Measurements from ENCODE around the gene MMAB.

The MMAB gene

GRCh38 chr12:109601557-109601956 lies 28.3 kb upstream of the MMAB start:
- DNase-seq: no peak

GRCh38 chr12:109600995-109601394 lies 27.7 kb upstream of the MMAB start:
- DNase-seq: no peak

- no peak for DNase-seq
Observed at GRCh38 chr12:109600481-109600880, 27.2 kb upstream of the MMAB start.

- no peak for DNase-seq
Observed at GRCh38 chr12:109599087-109599486, 25.8 kb upstream of the MMAB start.

- DNase-seq: no peak
Observed at GRCh38 chr12:109598428-109598854, 25.1 kb upstream of the MMAB start.

- peak; percentile 63 to 68 for DNase-seq
Observed at GRCh38 chr12:109597795-109598427, 24.6 kb upstream of the MMAB start.

GRCh38 chr12:109597414-109597794 lies 24.1 kb upstream of the MMAB start:
- no peak for DNase-seq

- no peak for DNase-seq
Observed at GRCh38 chr12:109596418-109597244, 23.3 kb upstream of the MMAB start.

GRCh38 chr12:109595321-109595902 lies 22.1 kb upstream of the MMAB start:
- DNase-seq: no peak

GRCh38 chr12:109594556-109595317 lies 21.4 kb upstream of the MMAB start:
- DNase-seq: no peak

GRCh38 chr12:109592905-109593272 lies 19.6 kb upstream of the MMAB start:
- no peak for DNase-seq

- DNase-seq: no peak
Observed at GRCh38 chr12:109592195-109592904, 19.0 kb upstream of the MMAB start.

- no peak for DNase-seq
Observed at GRCh38 chr12:109591041-109591440, 17.7 kb upstream of the MMAB start.

- no peak for DNase-seq
Observed at GRCh38 chr12:109590566-109590965, 17.3 kb upstream of the MMAB start.

GRCh38 chr12:109589691-109590245 lies 16.5 kb upstream of the MMAB start:
- no peak for DNase-seq

GRCh38 chr12:109589240-109589590 lies 15.9 kb upstream of the MMAB start:
- DNase-seq: no peak

GRCh38 chr12:109588461-109589239 lies 15.3 kb upstream of the MMAB start:
- DNase-seq: no peak

GRCh38 chr12:109587921-109588320 lies 14.6 kb upstream of the MMAB start:
- DNase-seq: no peak

- DNase-seq: no peak
Observed at GRCh38 chr12:109586385-109587296, 13.3 kb upstream of the MMAB start.

- DNase-seq: no peak
Observed at GRCh38 chr12:109583733-109584132, 10.4 kb upstream of the MMAB start.

GRCh38 chr12:109582636-109583035 lies 9.3 kb upstream of the MMAB start:
- no peak for DNase-seq

Measured in NCI-H1930 (cell line).